ENCODE results near the gene COPS9.

COPS9 gene

DNA sequence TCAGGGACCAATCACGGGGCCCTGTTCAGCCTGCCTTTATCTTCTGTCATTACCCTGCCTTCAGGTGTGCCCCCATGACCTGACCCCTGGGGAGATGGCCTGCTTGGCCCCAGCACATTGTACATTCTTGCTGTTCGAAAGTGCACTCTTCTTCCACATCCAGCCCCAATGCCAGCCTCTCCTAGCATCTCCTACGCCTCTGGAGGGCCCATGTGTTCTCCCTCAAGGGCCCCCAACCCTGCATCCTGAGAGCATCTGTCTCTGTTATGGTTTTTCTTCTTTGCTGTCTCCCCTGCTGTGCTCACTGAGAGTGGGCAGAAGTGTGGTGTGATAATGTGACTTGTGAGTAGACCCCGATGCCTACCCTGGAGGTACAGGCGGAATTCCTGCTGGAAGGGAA is 45.9 kb upstream of the COPS9 start:
- TF ChIP-seq, protein P1, sequence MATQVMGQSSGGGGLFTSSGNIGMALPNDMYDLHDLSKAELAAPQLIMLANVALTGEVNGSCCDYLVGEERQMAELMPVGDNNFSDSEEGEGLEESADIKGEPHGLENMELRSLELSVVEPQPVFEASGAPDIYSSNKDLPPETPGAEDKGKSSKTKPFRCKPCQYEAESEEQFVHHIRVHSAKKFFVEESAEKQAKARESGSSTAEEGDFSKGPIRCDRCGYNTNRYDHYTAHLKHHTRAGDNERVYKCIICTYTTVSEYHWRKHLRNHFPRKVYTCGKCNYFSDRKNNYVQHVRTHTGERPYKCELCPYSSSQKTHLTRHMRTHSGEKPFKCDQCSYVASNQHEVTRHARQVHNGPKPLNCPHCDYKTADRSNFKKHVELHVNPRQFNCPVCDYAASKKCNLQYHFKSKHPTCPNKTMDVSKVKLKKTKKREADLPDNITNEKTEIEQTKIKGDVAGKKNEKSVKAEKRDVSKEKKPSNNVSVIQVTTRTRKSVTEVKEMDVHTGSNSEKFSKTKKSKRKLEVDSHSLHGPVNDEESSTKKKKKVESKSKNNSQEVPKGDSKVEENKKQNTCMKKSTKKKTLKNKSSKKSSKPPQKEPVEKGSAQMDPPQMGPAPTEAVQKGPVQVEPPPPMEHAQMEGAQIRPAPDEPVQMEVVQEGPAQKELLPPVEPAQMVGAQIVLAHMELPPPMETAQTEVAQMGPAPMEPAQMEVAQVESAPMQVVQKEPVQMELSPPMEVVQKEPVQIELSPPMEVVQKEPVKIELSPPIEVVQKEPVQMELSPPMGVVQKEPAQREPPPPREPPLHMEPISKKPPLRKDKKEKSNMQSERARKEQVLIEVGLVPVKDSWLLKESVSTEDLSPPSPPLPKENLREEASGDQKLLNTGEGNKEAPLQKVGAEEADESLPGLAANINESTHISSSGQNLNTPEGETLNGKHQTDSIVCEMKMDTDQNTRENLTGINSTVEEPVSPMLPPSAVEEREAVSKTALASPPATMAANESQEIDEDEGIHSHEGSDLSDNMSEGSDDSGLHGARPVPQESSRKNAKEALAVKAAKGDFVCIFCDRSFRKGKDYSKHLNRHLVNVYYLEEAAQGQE (IDR thresholded peaks at IDR 0.05; ENCODE audit: insufficient read depth in 1 of 2, low read depth in 2 of 2, low read length in 2 of 2) = no peak
- TF ChIP-seq SIN3A (IDR thresholded peaks at IDR 0.05; ENCODE audit: borderline replicate concordance, insufficient read depth, low read length) = no peak
- no peak for TF ChIP-seq TAF1 (IDR thresholded peaks at IDR 0.05; ENCODE audit: borderline replicate concordance, insufficient read depth, low read length)
- no peak for TF ChIP-seq FOXP2 (optimal IDR thresholded peaks at IDR 0.05; ENCODE audit: borderline replicate concordance, extremely low read depth, extremely low read length, insufficient read depth)
- no peak for TF ChIP-seq POLR2AphosphoS5 (IDR thresholded peaks at IDR 0.05; ENCODE audit: low read depth, low read length)

DNA sequence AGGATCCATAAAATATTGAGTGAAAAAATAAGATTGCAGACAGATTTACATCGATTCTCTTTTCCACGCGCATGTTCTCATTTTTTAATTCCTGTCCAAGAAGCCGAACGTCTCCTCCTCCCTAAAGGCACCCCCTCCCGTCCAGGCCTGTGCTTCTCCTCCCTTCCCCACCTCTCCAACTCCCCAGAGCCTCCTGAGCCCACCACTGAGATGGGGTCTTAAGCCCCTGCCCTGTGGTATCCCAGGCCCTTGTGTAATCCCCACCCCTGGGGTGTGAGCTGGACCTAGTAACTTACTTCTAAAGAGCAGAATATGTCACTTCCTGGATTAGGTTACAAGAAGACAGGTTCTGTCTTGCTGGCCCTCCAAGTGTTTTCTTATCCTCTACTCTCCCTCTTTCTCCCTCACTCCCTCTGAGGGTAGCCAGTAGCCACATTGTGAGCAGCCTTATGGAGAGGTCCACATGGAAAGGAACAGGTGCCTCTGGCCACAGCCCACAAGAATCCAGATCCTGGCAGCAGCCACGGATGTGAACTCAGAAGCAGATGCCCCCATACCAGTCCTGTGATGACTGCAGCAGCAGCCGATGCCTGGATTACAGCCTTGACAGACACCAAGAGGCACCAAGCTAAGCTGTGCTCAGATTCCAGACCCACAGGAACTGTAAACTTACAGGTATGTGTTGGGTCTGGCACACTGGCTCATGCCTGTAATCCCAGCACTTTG is 44.0 kb upstream of the COPS9 start:
- TF ChIP-seq SIN3A (IDR thresholded peaks at IDR 0.05; ENCODE audit: borderline replicate concordance, insufficient read depth, low read length) (no peak), TAF1 (IDR thresholded peaks at IDR 0.05; ENCODE audit: borderline replicate concordance, insufficient read depth, low read length) (no peak), FOXP2 (optimal IDR thresholded peaks at IDR 0.05; ENCODE audit: borderline replicate concordance, extremely low read depth, extremely low read length, insufficient read depth) (no peak), POLR2AphosphoS5 (IDR thresholded peaks at IDR 0.05; ENCODE audit: low read depth, low read length) (no peak)
- TF ChIP-seq, protein P1 (IDR thresholded peaks at IDR 0.05; ENCODE audit: insufficient read depth in 1 of 2, low read depth in 2 of 2, low read length in 2 of 2) = no peak

DNA sequence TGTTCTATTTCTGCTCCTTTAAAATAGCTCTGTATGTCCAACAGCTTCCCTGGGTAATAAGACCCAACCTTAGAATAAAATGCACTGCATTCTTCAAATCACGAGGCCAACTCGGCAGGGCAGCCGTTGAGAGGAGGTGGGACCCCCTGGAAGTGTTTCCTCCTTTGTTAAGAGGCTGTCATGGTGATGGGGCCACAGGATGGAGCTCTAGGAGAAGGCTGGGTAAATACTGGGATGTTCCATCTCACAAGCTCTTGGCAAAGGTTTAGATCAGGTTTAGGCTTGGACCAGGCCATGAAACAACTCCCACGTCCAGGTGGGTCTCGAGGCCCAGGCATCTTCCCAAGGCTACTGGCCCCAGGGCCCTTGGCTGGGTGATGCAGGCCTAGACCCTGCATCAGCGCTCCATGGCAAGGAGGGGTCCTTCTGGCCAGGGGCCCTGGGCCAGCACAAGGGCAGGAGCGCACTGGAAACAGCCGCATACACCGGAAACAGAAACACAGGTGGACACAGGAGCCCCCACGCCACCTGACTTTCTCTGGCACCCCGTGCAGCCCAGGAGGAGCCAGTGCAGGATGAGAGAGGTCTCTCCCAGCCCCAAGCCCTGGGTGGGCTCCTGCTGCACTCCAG is 43.2 kb upstream of the COPS9 start:
- TF ChIP-seq TAF1 (IDR thresholded peaks at IDR 0.05; ENCODE audit: borderline replicate concordance, insufficient read depth, low read length) = no peak
- no peak for TF ChIP-seq SIN3A (IDR thresholded peaks at IDR 0.05; ENCODE audit: borderline replicate concordance, insufficient read depth, low read length)
- TF ChIP-seq, protein P1 (IDR thresholded peaks at IDR 0.05; ENCODE audit: insufficient read depth in 1 of 2, low read depth in 2 of 2, low read length in 2 of 2) = no peak
- no peak for TF ChIP-seq FOXP2 (optimal IDR thresholded peaks at IDR 0.05; ENCODE audit: borderline replicate concordance, extremely low read depth, extremely low read length, insufficient read depth)
- TF ChIP-seq POLR2AphosphoS5 (IDR thresholded peaks at IDR 0.05; ENCODE audit: low read depth, low read length) = no peak

DNA sequence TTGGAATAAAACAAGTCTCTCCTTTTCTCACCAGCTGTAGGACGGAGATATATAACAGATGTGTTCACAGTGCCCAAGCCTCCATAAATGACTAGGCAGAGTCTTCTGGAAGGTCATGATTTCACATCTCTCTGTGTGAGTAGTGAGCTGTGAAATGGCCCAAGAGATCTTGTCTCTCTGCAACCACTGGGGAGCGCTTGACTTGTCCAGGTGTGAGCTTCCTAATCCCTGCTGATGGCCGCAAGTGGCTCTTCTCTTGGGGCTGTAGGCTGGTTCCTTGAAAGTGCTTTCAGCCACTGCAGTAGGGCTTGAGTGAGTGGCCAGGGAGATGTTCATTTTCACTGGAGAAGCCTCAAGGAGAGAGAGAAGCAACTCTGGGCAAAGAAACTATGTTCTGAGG is 42.5 kb upstream of the COPS9 start:
- no peak for TF ChIP-seq TAF1 (IDR thresholded peaks at IDR 0.05; ENCODE audit: borderline replicate concordance, insufficient read depth, low read length)
- no peak for TF ChIP-seq SIN3A (IDR thresholded peaks at IDR 0.05; ENCODE audit: borderline replicate concordance, insufficient read depth, low read length)
- TF ChIP-seq, protein P1 (IDR thresholded peaks at IDR 0.05; ENCODE audit: insufficient read depth in 1 of 2, low read depth in 2 of 2, low read length in 2 of 2) = no peak
- no peak for TF ChIP-seq POLR2AphosphoS5 (IDR thresholded peaks at IDR 0.05; ENCODE audit: low read depth, low read length)
- no peak for TF ChIP-seq FOXP2 (optimal IDR thresholded peaks at IDR 0.05; ENCODE audit: borderline replicate concordance, extremely low read depth, extremely low read length, insufficient read depth)
